DND-41 (cell line): Measurements from ENCODE around the gene OTX2.

Experiments used
- ATAC-seq: fragments of 200-7000 bp; cut with Tn5 transposase; 3 replicates; pipeline ENCODE4 v1.9.1; 2021; ENCODE audit warnings: low read depth; ENCODE audit not compliant: insufficient read depth
- DNase-seq: peaks from one replicate; pipeline ENCODE4 v3.0.0-alpha.2; 2020
- H2AFZ ChIP-seq: 2 replicates; pipeline ENCODE4 v1.6.0; 2012; ENCODE audit warnings: low read depth, low read length
- H3K27ac ChIP-seq: 2 replicates; pipeline ENCODE4 v1.5.1; 2012; ENCODE audit warnings: low read length, inconsistent platforms
- H3K27me3 ChIP-seq: fragments of 200-600 bp; sonication (generic); 2 replicates; pipeline ENCODE4 v1.6.0; 2012; ENCODE audit warnings: low read length, mild to moderate bottlenecking, inconsistent platforms; ENCODE audit not compliant: insufficient read depth, poor library complexity
- H3K36me3 ChIP-seq: 2 replicates; pipeline ENCODE4 v1.5.1; 2012; ENCODE audit warnings: low read length, inconsistent platforms; ENCODE audit not compliant: insufficient read depth
- H3K4me1 ChIP-seq: 2 replicates; pipeline ENCODE4 v1.5.1; 2012; ENCODE audit warnings: mild to moderate bottlenecking, low read length; ENCODE audit not compliant: insufficient read depth
- H3K4me2 ChIP-seq: 2 replicates; pipeline ENCODE4 v1.6.0; 2012; ENCODE audit warnings: mild to moderate bottlenecking, moderate library complexity, low read length, inconsistent platforms; ENCODE audit not compliant: insufficient read depth
- H3K4me3 ChIP-seq, 2 experiments: fragments of 200-600 bp in 1 of 2; shearing (Covaris generic) in 1 of 2; 2 replicates each; pipeline ENCODE4 v1.5.1; 2012 to 2016; ENCODE audit warnings: inconsistent platforms in 2 of 2, low read length in 2 of 2, mild to moderate bottlenecking in 2 of 2, low read depth in 1 of 2, moderate library complexity in 1 of 2
- H3K79me2 ChIP-seq: 2 replicates; pipeline ENCODE4 v1.6.0; 2012; ENCODE audit warnings: low read length, inconsistent platforms; ENCODE audit not compliant: insufficient read depth
- H3K9ac ChIP-seq: 2 replicates; pipeline ENCODE4 v1.6.0; 2012; ENCODE audit warnings: low read depth, mild to moderate bottlenecking, inconsistent platforms, low read length, moderate library complexity
- H3K9me3 ChIP-seq: 2 replicates; pipeline ENCODE4 v1.5.1; 2012; ENCODE audit warnings: low read length, moderate library complexity, mild to moderate bottlenecking, inconsistent platforms; ENCODE audit not compliant: insufficient read depth, severe bottlenecking
- H4K20me1 ChIP-seq: 2 replicates; pipeline ENCODE4 v1.6.0; 2012; ENCODE audit warnings: low read length; ENCODE audit not compliant: insufficient read depth
- EZH2 ChIP-seq: IDR thresholded peaks from 3 replicates; pipeline ENCODE4 v1.6.1; 2012; ENCODE audit warnings: borderline replicate concordance, low read depth, mild to moderate bottlenecking, moderate library complexity, low read length, inconsistent platforms; ENCODE audit not compliant: severe bottlenecking
- TF ChIP-seq, protein P1 (sequence below): IDR thresholded peaks from 2 replicates; pipeline ENCODE4 v1.5.1; 2012; ENCODE audit warnings: borderline replicate concordance, low read length, moderate library complexity, mild to moderate bottlenecking; ENCODE audit not compliant: poor library complexity, severe bottlenecking; ENCODE audit errors: extremely low read depth

The OTX2 gene

DNA sequence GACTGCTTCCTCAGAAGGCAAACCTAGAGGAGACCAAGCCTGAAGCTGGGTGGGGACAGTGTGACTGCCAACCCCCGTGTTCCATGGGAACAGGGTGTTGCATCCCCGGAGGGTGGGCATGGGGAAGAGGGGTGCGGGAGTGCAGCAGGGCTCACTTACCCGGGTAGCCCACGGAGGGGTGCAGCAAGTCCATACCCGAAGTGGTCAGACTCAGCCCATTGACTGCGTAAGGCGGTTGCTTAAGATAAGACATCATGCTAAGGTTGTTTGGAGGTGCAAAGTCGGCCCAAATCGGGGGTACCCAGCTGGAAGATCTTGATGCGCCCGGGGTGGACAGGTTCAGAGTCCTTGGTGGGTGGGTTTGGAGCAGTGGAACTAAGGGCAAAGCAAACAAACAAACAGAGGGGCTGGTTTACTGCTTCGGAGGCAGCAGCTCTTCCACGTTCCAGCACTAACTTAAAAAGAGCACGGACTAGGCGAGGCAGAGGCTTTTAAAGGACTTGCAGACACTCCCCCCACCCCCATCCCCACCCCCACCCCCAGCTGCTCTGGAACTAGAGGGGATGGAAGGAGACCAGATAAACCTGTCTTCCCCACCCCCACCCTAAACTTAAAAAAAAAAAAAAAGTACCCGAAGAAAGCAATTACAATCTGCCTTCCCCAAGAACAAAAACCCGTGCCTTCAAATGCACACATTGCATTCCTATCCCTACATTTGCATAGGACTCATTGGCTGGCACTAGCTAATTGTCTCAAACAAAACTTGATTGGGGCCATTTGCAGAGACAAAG, 4.9 kb downstream of the OTX2 start:
- Histone ChIP-seq H3K4me3 (no peak overlapping the region), H3K36me3 (no peaks in the 10 kb centered on the region), H3K4me1 (no peaks in the 10 kb centered on the region), H3K27me3 (peaks cover 17% of the 10 kb centered on the region), H2AFZ (no peak overlapping the region), H3K79me2 (no peaks in the 10 kb centered on the region), H3K4me2 (no peak overlapping the region), H3K9ac (no peak overlapping the region), H3K27ac (no peak overlapping the region), H3K9me3 (no peaks in the 10 kb centered on the region), H4K20me1 (no peaks in the 10 kb centered on the region)
- DNase-seq = no peak
- TF ChIP-seq EZH2 = no peak
- TF ChIP-seq, protein P1, sequence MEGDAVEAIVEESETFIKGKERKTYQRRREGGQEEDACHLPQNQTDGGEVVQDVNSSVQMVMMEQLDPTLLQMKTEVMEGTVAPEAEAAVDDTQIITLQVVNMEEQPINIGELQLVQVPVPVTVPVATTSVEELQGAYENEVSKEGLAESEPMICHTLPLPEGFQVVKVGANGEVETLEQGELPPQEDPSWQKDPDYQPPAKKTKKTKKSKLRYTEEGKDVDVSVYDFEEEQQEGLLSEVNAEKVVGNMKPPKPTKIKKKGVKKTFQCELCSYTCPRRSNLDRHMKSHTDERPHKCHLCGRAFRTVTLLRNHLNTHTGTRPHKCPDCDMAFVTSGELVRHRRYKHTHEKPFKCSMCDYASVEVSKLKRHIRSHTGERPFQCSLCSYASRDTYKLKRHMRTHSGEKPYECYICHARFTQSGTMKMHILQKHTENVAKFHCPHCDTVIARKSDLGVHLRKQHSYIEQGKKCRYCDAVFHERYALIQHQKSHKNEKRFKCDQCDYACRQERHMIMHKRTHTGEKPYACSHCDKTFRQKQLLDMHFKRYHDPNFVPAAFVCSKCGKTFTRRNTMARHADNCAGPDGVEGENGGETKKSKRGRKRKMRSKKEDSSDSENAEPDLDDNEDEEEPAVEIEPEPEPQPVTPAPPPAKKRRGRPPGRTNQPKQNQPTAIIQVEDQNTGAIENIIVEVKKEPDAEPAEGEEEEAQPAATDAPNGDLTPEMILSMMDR = no peak
- ATAC-seq = no peak

DNA sequence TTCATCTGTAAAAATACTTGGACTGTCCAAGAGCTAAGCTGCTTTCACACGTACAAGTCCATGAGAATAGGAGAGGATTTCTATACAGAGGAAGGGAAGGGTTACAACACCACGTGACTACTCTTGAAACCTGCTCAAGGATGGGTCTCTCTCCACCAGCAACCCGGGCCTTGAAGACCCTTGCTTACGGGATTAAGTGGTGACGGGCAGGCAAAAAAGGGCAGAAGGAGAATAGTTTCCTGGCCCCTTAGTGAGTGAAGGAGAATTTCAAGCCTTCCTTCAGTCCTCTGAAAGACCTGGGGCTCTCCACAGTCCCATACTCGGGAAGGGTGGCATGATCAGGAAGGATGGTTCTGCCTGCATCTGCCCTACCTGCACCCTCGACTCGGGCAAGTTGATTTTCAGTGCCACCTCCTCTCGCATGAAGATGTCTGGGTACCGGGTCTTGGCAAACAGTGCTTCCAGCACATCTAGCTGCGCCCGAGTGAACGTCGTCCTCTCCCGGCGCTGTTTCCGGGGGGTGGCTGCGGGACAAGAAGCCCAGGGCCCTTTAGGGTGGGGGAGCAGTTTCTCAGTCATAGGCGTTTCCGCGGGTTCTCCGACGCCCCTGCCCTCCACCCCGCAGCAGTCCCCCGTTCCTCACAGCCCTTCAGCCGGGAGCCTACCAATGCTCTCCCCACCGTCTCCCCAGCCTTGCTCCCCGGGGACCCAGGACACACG, 6.3 kb downstream of the OTX2 start:
- Histone ChIP-seq H3K27me3 (peaks cover 23% of the 10 kb centered on the region), H3K9me3 (no peaks in the 10 kb centered on the region), H3K79me2 (no peaks in the 10 kb centered on the region), H3K4me3 (no peak overlapping the region), H3K4me1 (no peaks in the 10 kb centered on the region), H3K36me3 (no peaks in the 10 kb centered on the region), H3K4me2 (no peak overlapping the region), H4K20me1 (no peaks in the 10 kb centered on the region), H3K9ac (no peak overlapping the region), H3K27ac (no peak overlapping the region), H2AFZ (no peak overlapping the region)
- ATAC-seq (no peak), DNase-seq (no peak)
- no peak for TF ChIP-seq EZH2
- TF ChIP-seq, protein P1 = no peak

DNA sequence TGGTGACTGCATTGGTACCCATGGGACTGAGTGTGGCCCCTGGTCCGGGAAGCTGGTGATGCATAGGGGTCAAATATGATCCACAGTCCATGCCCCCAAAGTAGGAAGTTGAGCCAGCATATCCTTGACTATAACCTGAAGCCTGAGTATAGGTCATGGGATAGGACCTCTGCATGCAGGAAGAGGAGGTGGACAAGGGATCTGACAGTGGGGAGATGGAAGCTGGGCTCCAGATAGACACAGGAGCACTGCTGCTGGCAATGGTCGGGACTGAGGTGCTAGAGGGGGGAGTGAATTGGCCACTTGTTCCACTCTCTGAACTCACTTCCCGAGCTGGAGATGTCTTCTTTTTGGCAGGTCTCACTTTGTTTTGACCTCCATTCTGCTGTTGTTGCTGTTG, 8.4 kb downstream of the OTX2 start:
- Histone ChIP-seq H3K79me2 (no peaks in the 10 kb centered on the region), H3K27ac (no peak overlapping the region), H3K9ac (no peak overlapping the region), H3K4me1 (no peaks in the 10 kb centered on the region), H3K4me3 (no peak overlapping the region), H2AFZ (no peak overlapping the region), H3K9me3 (no peaks in the 10 kb centered on the region), H3K27me3 (peaks cover 23% of the 10 kb centered on the region), H4K20me1 (no peaks in the 10 kb centered on the region), H3K36me3 (no peaks in the 10 kb centered on the region), H3K4me2 (no peak overlapping the region)
- no peak for TF ChIP-seq EZH2
- TF ChIP-seq, protein P1 = no peak
- ATAC-seq = no peak
- no peak for DNase-seq
